OCI-LY3 (cell line): ENCODE results near the gene RAB29.
A peak's percentile ranks its signal among the peaks of the same experiment; 100 is the strongest.

Source experiments
- H2AFZ ChIP-seq: fragments of 200-600, 300-600 bp; shearing (Covaris generic); 2 replicates; pipeline ENCODE4 v1.6.0; 2014; ENCODE audit warnings: antibody characterized with exemption, low read depth, low read length
- H3K27ac ChIP-seq: fragments of 200-600, 300-600 bp; sonication (generic); 2 replicates; pipeline ENCODE4 v1.5.1; 2014; ENCODE audit warnings: mild to moderate bottlenecking, low read length, moderate library complexity, mixed read lengths
- H3K27me3 ChIP-seq: fragments of 200-600, 300-600 bp; sonication (generic); 2 replicates; pipeline ENCODE4 v1.6.1; 2014; ENCODE audit warnings: low read depth, low read length, mixed read lengths
- H3K36me3 ChIP-seq: fragments of 200-600, 300-600 bp; sonication (generic); replicated peaks from 2 replicates; pipeline ENCODE3; 2014; ENCODE audit warnings: low read depth, low read length, mixed read lengths
- H3K4me1 ChIP-seq: fragments of 300-600, 200-600 bp; sonication (generic); 2 replicates; pipeline ENCODE4 v1.6.1; 2014; ENCODE audit warnings: low read length, mixed read lengths
- H3K4me2 ChIP-seq: fragments of 200-600, 300-600 bp; sonication (generic); 2 replicates; pipeline ENCODE4 v1.6.1; 2014; ENCODE audit warnings: low read length, mixed read lengths
- H3K4me3 ChIP-seq: fragments of 300-600, 200-600 bp; sonication (generic); 2 replicates; pipeline ENCODE4 v1.5.1; 2014; ENCODE audit warnings: antibody characterized with exemption, mild to moderate bottlenecking, low read length, moderate library complexity
- H3K79me2 ChIP-seq: fragments of 300-600, 200-600 bp; shearing (Covaris generic); 2 replicates; pipeline ENCODE4 v1.6.1; 2014; ENCODE audit warnings: mild to moderate bottlenecking, low read length, mixed read lengths
- H3K9ac ChIP-seq: fragments of 300-600, 200-600 bp; shearing (Covaris generic); 2 replicates; pipeline ENCODE4 v1.6.0; 2014; ENCODE audit warnings: mild to moderate bottlenecking, low read length, moderate library complexity
- H3K9me3 ChIP-seq: fragments of 200-600, 300-600 bp; shearing (Covaris generic); 2 replicates; pipeline ENCODE4 v1.6.1; 2014; ENCODE audit warnings: low read length, mixed read lengths; ENCODE audit not compliant: insufficient read depth
- H4K20me1 ChIP-seq: fragments of 200-600, 300-600 bp; sonication (generic); 2 replicates; pipeline ENCODE4 v1.6.1; 2016; ENCODE audit warnings: low read length, mixed read lengths; ENCODE audit not compliant: insufficient read depth
- CTCF ChIP-seq: fragments of 200-600, 300-600 bp; sonication (generic); IDR thresholded peaks from 2 replicates; pipeline ENCODE4 v1.5.1; 2014; ENCODE audit warnings: antibody characterized with exemption, low read length, low read depth
- EZH2phosphoT487 ChIP-seq: fragments of 200-600 bp; shearing (Covaris generic); IDR thresholded peaks from 2 replicates; pipeline ENCODE4 v1.6.1; 2018; ENCODE audit warnings: antibody characterized with exemption, mixed run types, low read depth

RAB29 gene

GRCh38 chr1:205791568-205792180 is 16.4 kb upstream of the RAB29 start:
- Histone ChIP-seq H3K9me3 (no peaks in the 10 kb centered on the region), H3K4me1 (peaks cover 37% of the 10 kb centered on the region), H3K27ac (peak overlapping the region; percentile 67), H2AFZ (no peak overlapping the region), H3K27me3 (no peaks in the 10 kb centered on the region), H3K9ac (peak overlapping the region; percentile 4; the same call in 1 of the 2 replicates), H4K20me1 (peaks cover 43% of the 10 kb centered on the region), H3K4me3 (no peak overlapping the region), H3K4me2 (peak overlapping the region; percentile 30; the same call in 1 of the 2 replicates), H3K79me2 (peaks cover 33% of the 10 kb centered on the region), H3K36me3 (peaks cover 82% of the 10 kb centered on the region)
- TF ChIP-seq EZH2phosphoT487 (no peak), CTCF (peak; percentile 96)

GRCh38 chr1:205787287-205787916 is 12.1 kb upstream of the RAB29 start:
- no peak overlapping the region for H2AFZ ChIP-seq
- peaks cover 34% of the 10 kb centered on the region for H4K20me1 ChIP-seq
- no peaks in the 10 kb centered on the region for H3K27me3 ChIP-seq
- no peak overlapping the region for H3K4me2 ChIP-seq
- H3K27ac ChIP-seq = no peak overlapping the region
- H3K36me3 ChIP-seq = peaks cover 68% of the 10 kb centered on the region
- peaks cover 57% of the 10 kb centered on the region for H3K79me2 ChIP-seq
- no peak for TF ChIP-seq EZH2phosphoT487
- TF ChIP-seq CTCF = no peak
- no peaks in the 10 kb centered on the region for H3K9me3 ChIP-seq
- no peak overlapping the region for H3K4me3 ChIP-seq
- no peak overlapping the region for H3K9ac ChIP-seq
- H3K4me1 ChIP-seq = peaks cover 13% of the 10 kb centered on the region

- H3K9ac ChIP-seq = no peak overlapping the region
- H2AFZ ChIP-seq = no peak overlapping the region
- H3K4me2 ChIP-seq = no peak overlapping the region
- H3K79me2 ChIP-seq = peaks cover 62% of the 10 kb centered on the region
- peaks cover 62% of the 10 kb centered on the region for H3K36me3 ChIP-seq
- peaks cover 10% of the 10 kb centered on the region for H3K4me1 ChIP-seq
- no peak overlapping the region for H3K27ac ChIP-seq
- H4K20me1 ChIP-seq = peaks cover 28% of the 10 kb centered on the region
- TF ChIP-seq CTCF = no peak
- H3K27me3 ChIP-seq = no peaks in the 10 kb centered on the region
- no peaks in the 10 kb centered on the region for H3K9me3 ChIP-seq
- H3K4me3 ChIP-seq = no peak overlapping the region
Measured at GRCh38 chr1:205786601-205787000, 11.3 kb upstream of the RAB29 start.

GRCh38 chr1:205785446-205785845 is 10.2 kb upstream of the RAB29 start:
- no peak overlapping the region for H2AFZ ChIP-seq
- peaks cover 20% of the 10 kb centered on the region for H4K20me1 ChIP-seq
- peaks cover 57% of the 10 kb centered on the region for H3K36me3 ChIP-seq
- no peaks in the 10 kb centered on the region for H3K9me3 ChIP-seq
- no peak overlapping the region for H3K4me2 ChIP-seq
- no peak overlapping the region for H3K9ac ChIP-seq
- no peak overlapping the region for H3K4me3 ChIP-seq
- peaks cover 70% of the 10 kb centered on the region for H3K79me2 ChIP-seq
- H3K27me3 ChIP-seq = no peaks in the 10 kb centered on the region
- H3K4me1 ChIP-seq = peaks cover 19% of the 10 kb centered on the region
- no peak overlapping the region for H3K27ac ChIP-seq
- TF ChIP-seq CTCF (no peak), EZH2phosphoT487 (no peak)
